H9 (cell line): Measurements from ENCODE around the gene CHAF1B. TPM values are rescaled to one million over a fixed set of nuclear protein-coding genes. Genes with fewer than 3 reads are reported as not detected.

ENCODE experiments used
- DNase-seq: peaks from one replicate; pipeline ENCODE4 v3.0.0-alpha.2; 2017
- H2AFZ ChIP-seq: one replicate; pipeline ENCODE4 v1.6.1; 2013; ENCODE audit warnings: mild to moderate bottlenecking, low read length, control low read depth, moderate library complexity
- H2AK5ac ChIP-seq: 2 replicates; pipeline ENCODE4 v1.6.1; 2013; ENCODE audit warnings: low read length, control low read depth, mixed read lengths; ENCODE audit not compliant: insufficient read length
- H2BK120ac ChIP-seq: one replicate; pipeline ENCODE4 v1.6.1; 2013; ENCODE audit warnings: low read depth, mild to moderate bottlenecking, low read length, control low read depth, inconsistent platforms; ENCODE audit not compliant: poor library complexity, severe bottlenecking
- H2BK12ac ChIP-seq: 2 replicates; pipeline ENCODE4 v1.6.1; 2013; ENCODE audit warnings: low read length, control low read depth, mixed read lengths, low read depth; ENCODE audit not compliant: insufficient read length
- H2BK15ac ChIP-seq: 2 replicates; pipeline ENCODE4 v1.6.1; 2013; ENCODE audit warnings: low read depth, low read length, control low read depth
- H2BK20ac ChIP-seq: one replicate; pipeline ENCODE4 v1.6.1; 2013; ENCODE audit warnings: low read depth, mild to moderate bottlenecking, low read length, control low read depth, inconsistent platforms; ENCODE audit not compliant: poor library complexity, severe bottlenecking
- H2BK5ac ChIP-seq: 2 replicates; pipeline ENCODE4 v1.6.1; 2013; ENCODE audit warnings: low read length, control low read depth, mixed read lengths; ENCODE audit not compliant: insufficient read length
- H3K14ac ChIP-seq: 2 replicates; pipeline ENCODE4 v1.6.1; 2013; ENCODE audit warnings: low read length, control low read depth; ENCODE audit not compliant: insufficient read depth
- H3K18ac ChIP-seq: 2 replicates; pipeline ENCODE4 v1.6.1; 2013; ENCODE audit warnings: low read depth, mild to moderate bottlenecking, mixed read lengths, low read length, control low read depth; ENCODE audit not compliant: insufficient read length
- H3K23ac ChIP-seq: 2 replicates; pipeline ENCODE4 v1.6.1; 2013; ENCODE audit warnings: low read length, control low read depth, mixed read lengths, low read depth; ENCODE audit not compliant: insufficient read length
- H3K23me2 ChIP-seq: 2 replicates; pipeline ENCODE4 v1.6.1; 2013; ENCODE audit warnings: low read depth, mild to moderate bottlenecking, mixed read lengths, low read length, control low read depth; ENCODE audit not compliant: insufficient read length, poor library complexity, severe bottlenecking
- H3K27ac ChIP-seq: 2 replicates; pipeline ENCODE4 v1.5.1; 2013; ENCODE audit warnings: low read length, control low read depth, mixed read lengths, low read depth; ENCODE audit not compliant: insufficient read length
- H3K27me3 ChIP-seq: 2 replicates; pipeline ENCODE4 v1.6.1; 2013; ENCODE audit warnings: low read length, control low read depth, inconsistent platforms; ENCODE audit not compliant: insufficient read depth
- H3K4ac ChIP-seq: 2 replicates; pipeline ENCODE4 v1.6.1; 2013; ENCODE audit warnings: low read depth, mild to moderate bottlenecking, control low read depth, inconsistent platforms, low read length, moderate library complexity
- H3K4me1 ChIP-seq: 2 replicates; pipeline ENCODE4 v1.6.1; 2013; ENCODE audit warnings: low read length, control low read depth, inconsistent platforms; ENCODE audit not compliant: insufficient read depth
- H3K4me2 ChIP-seq: 2 replicates; pipeline ENCODE4 v1.6.1; 2013; ENCODE audit warnings: low read length, control low read depth, mixed read lengths; ENCODE audit not compliant: insufficient read length, insufficient read depth
- H3K56ac ChIP-seq: 2 replicates; pipeline ENCODE4 v1.6.1; 2013; ENCODE audit warnings: low read depth, mild to moderate bottlenecking, mixed read lengths, low read length, control low read depth; ENCODE audit not compliant: insufficient read length
- H3K79me1 ChIP-seq: 2 replicates; pipeline ENCODE4 v1.6.1; 2013; ENCODE audit warnings: low read depth, mild to moderate bottlenecking, moderate library complexity, low read length, control low read depth, inconsistent platforms; ENCODE audit not compliant: insufficient read depth, poor library complexity, severe bottlenecking
- H3K79me2 ChIP-seq: 2 replicates; pipeline ENCODE4 v1.6.1; 2013; ENCODE audit warnings: low read length, control low read depth, inconsistent platforms; ENCODE audit not compliant: insufficient read depth
- H3K9ac ChIP-seq: 2 replicates; pipeline ENCODE4 v1.6.1; 2013; ENCODE audit warnings: low read length, control low read depth, mixed read lengths; ENCODE audit not compliant: insufficient read length; ENCODE audit errors: extremely low read depth
- H3K9me3 ChIP-seq: one replicate; pipeline ENCODE4 v1.6.1; 2013; ENCODE audit warnings: low read depth, low read length, inconsistent platforms; ENCODE audit not compliant: control insufficient read depth
- H3T11ph ChIP-seq: one replicate; pipeline ENCODE4 v1.6.1; 2013; ENCODE audit warnings: mild to moderate bottlenecking, low read length, control low read depth, inconsistent platforms
- H4K20me1 ChIP-seq: one replicate; pipeline ENCODE4 v1.6.1; 2013; ENCODE audit not compliant: control insufficient read depth, insufficient read length, insufficient read depth
- H4K5ac ChIP-seq: 2 replicates; pipeline ENCODE4 v1.6.1; 2013; ENCODE audit warnings: low read depth, mild to moderate bottlenecking, mixed read lengths, low read length, control low read depth; ENCODE audit not compliant: insufficient read length
- H4K8ac ChIP-seq: replicated peaks from 2 replicates; pipeline ENCODE4 v1.6.1; 2013; ENCODE audit warnings: low read length, control low read depth, mixed read lengths, low read depth; ENCODE audit not compliant: insufficient read length
- H4K91ac ChIP-seq: 2 replicates; pipeline ENCODE4 v1.6.1; 2013; ENCODE audit warnings: low read depth, mild to moderate bottlenecking, moderate library complexity, mixed read lengths, low read length, control low read depth; ENCODE audit not compliant: insufficient read length
- H3K27ac Mint-ChIP-seq, 3 experiments: 2 replicates in 2 of 3; 3 replicates in 1 of 3; pipeline ENCODE4 v1.8.0; 2020 to 2021; ENCODE audit warnings: mixed read lengths in 3 of 3, mild to moderate bottlenecking in 1 of 3, moderate library complexity in 1 of 3
- H3K27me3 Mint-ChIP-seq: 2 replicates; pipeline ENCODE4 v1.8.0; 2021; ENCODE audit warnings: low read depth, mild to moderate bottlenecking, moderate library complexity, mixed read lengths
- H3K36me3 Mint-ChIP-seq, 3 experiments: 2 replicates in 2 of 3; 3 replicates in 1 of 3; pipeline ENCODE4 v1.8.0; 2020 to 2021; ENCODE audit warnings: low read depth in 3 of 3, mixed read lengths in 3 of 3; ENCODE audit not compliant: insufficient read depth in 1 of 3
- H3K4me1 Mint-ChIP-seq, 2 experiments: 2 replicates each; pipeline ENCODE4 v1.8.0; 2020; ENCODE audit warnings: mixed read lengths in 2 of 2
- H3K4me3 Mint-ChIP-seq, 2 experiments: 2 replicates in 1 of 2; 3 replicates in 1 of 2; pipeline ENCODE4 v1.8.0; 2020 to 2021; ENCODE audit warnings: mild to moderate bottlenecking in 2 of 2, mixed read lengths in 2 of 2, moderate library complexity in 1 of 2
- H3K9me3 Mint-ChIP-seq, 2 experiments: 2 replicates in 1 of 2; 3 replicates in 1 of 2; pipeline ENCODE4 v1.8.0; 2020; ENCODE audit warnings: mild to moderate bottlenecking in 2 of 2, mixed read lengths in 2 of 2, moderate library complexity in 1 of 2
- WGBS: extraction: QIAGEN DNeasy Blood & Tissue Kit; methylation state at CpG from one replicate; pipeline ENCODE4 v1.1.7; 2013; ENCODE audit warnings: missing lambda C conversion rate, low lambda C conversion rate, mixed read lengths; ENCODE audit not compliant: insufficient read length; ENCODE audit errors: extremely low coverage; 5-methylcytosine and 5-hydroxymethylcytosine counted together
- total RNA-seq: library from RNA; stranded (reverse); gene quantifications from 2 replicates; pipeline ENCODE4 v1.2.1, GENCODE V29; 2021
- TF ChIP-seq, protein P1 (sequence below): fragments of 200-600 bp; sonication (generic); conservative IDR thresholded peaks from 3 replicates; pipeline ENCODE4 v1.8.0; 2021; ENCODE audit warnings: antibody characterized with exemption, mild to moderate bottlenecking

Gene CHAF1B
- total RNA-seq, 1 experiment from 2014 or later: 19.3 TPM

DNA sequence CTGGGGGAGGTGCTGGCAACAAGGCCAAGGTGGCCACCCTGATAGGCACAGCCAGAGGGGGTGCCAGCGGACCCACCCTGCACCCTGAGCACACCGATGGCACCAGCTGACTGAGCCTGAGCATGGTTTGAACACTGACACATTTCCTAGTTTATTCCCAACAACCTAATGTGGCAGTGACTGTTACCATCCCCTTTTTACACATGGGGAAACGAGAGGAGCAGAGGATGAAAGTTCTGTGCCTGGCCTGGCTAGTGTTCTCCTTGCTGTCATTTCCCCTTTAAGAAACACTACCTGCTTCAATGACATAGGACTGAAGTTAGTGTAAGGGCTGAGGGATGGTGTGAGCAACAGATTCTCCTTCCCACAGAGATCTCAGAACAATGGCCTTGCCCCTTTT lies 79.4 kb downstream of the CHAF1B start:
- TF ChIP-seq, protein P1, sequence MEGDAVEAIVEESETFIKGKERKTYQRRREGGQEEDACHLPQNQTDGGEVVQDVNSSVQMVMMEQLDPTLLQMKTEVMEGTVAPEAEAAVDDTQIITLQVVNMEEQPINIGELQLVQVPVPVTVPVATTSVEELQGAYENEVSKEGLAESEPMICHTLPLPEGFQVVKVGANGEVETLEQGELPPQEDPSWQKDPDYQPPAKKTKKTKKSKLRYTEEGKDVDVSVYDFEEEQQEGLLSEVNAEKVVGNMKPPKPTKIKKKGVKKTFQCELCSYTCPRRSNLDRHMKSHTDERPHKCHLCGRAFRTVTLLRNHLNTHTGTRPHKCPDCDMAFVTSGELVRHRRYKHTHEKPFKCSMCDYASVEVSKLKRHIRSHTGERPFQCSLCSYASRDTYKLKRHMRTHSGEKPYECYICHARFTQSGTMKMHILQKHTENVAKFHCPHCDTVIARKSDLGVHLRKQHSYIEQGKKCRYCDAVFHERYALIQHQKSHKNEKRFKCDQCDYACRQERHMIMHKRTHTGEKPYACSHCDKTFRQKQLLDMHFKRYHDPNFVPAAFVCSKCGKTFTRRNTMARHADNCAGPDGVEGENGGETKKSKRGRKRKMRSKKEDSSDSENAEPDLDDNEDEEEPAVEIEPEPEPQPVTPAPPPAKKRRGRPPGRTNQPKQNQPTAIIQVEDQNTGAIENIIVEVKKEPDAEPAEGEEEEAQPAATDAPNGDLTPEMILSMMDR: no peak
- H3K14ac ChIP-seq: no peak overlapping the region
- H2AK5ac ChIP-seq: no peak overlapping the region
- no peak overlapping the region for H4K5ac ChIP-seq
- no peak overlapping the region for H3K18ac ChIP-seq
- no peak overlapping the region for H2AFZ ChIP-seq
- DNase-seq: no peak
- H3K27me3 Mint-ChIP-seq: no peaks in the 10 kb centered on the region
- no peak overlapping the region for H2BK20ac ChIP-seq
- no peaks in the 10 kb centered on the region for H3K79me2 ChIP-seq
- no peak overlapping the region for H4K8ac ChIP-seq
- no peak overlapping the region for H2BK15ac ChIP-seq
- H2BK12ac ChIP-seq: no peak overlapping the region
- no peak overlapping the region for H4K91ac ChIP-seq
- no peak overlapping the region for H3T11ph ChIP-seq
- no peak overlapping the region; a peak in 1 of 7 replicates for H3K27ac Mint-ChIP-seq
- no peak overlapping the region for H3K56ac ChIP-seq
- no peaks in the 10 kb centered on the region for H3K79me1 ChIP-seq
- no peak overlapping the region for H3K27ac ChIP-seq
- no peak overlapping the region for H2BK120ac ChIP-seq
- WGBS: no CpG with 5 or more reads among the region's 3 CpGs
- no peak overlapping the region for H3K4me2 ChIP-seq
- H3K27me3 ChIP-seq: no peaks in the 10 kb centered on the region
- no peaks in the 10 kb centered on the region for H3K23me2 ChIP-seq
- peaks cover 26 to 41% of the 10 kb centered on the region in 2 experiments for H3K4me1 Mint-ChIP-seq
- H2BK5ac ChIP-seq: no peak overlapping the region
- 0 out of 2 replicates have a peak, but pooled peaks cover 5% of the 10 kb centered on the region for H3K4me1 ChIP-seq
- no peaks in the 10 kb centered on the region for H3K9me3 Mint-ChIP-seq
- H3K9ac ChIP-seq: no peak overlapping the region
- H4K20me1 ChIP-seq: no peaks in the 10 kb centered on the region
- H3K9me3 ChIP-seq: no peaks in the 10 kb centered on the region
- H3K4me3 Mint-ChIP-seq: no peak overlapping the region
- H3K23ac ChIP-seq: no peak overlapping the region
- no peak overlapping the region for H3K4ac ChIP-seq
- no peaks in the 10 kb centered on the region for H3K36me3 Mint-ChIP-seq
